Astrocyte (in vitro differentiated cells and primary cell): ENCODE measurements around the gene CPE.

Experiments used
- CTCF ChIP-seq: IDR thresholded peaks from 2 replicates; pipeline ENCODE4 v1.5.1; 2011; ENCODE audit warnings: low read depth, mild to moderate bottlenecking, inconsistent platforms, low read length, moderate library complexity; ENCODE audit not compliant: insufficient read depth
- EZH2 ChIP-seq: IDR thresholded peaks from 2 replicates; pipeline ENCODE4 v1.6.1; 2012; ENCODE audit warnings: mild to moderate bottlenecking, low read length, inconsistent platforms; ENCODE audit not compliant: insufficient read depth

- TF ChIP-seq CTCF, result no peak
- no peak for TF ChIP-seq EZH2
Observed at GRCh38 chr4:165345666-165346417, 33.0 kb upstream of the CPE start.
